Uterus (tissue), 2 donors: ENCODE results near the gene PTS.

ENCODE experiments used
- POLR2A ChIP-seq, 2 donors: fragments of 450-650 bp; IDR thresholded peaks; one replicate each; pipeline ENCODE4 v1.6.1; 2016; ENCODE audit warnings: antibody characterized with exemption in 2 of 2, mild to moderate bottlenecking in 1 of 2, moderate library complexity in 1 of 2
- TF ChIP-seq, protein P1 (sequence below), 4 experiments: fragments of 200-600 bp in 2 of 4; fragments of 450-650 bp in 2 of 4; sonication (generic) in 2 of 4; IDR thresholded peaks; one replicate each; pipeline ENCODE4 v1.5.1; 2016 to 2019; ENCODE audit warnings: antibody characterized with exemption in 4 of 4, mild to moderate bottlenecking in 2 of 4, moderate library complexity in 1 of 4

DNA sequence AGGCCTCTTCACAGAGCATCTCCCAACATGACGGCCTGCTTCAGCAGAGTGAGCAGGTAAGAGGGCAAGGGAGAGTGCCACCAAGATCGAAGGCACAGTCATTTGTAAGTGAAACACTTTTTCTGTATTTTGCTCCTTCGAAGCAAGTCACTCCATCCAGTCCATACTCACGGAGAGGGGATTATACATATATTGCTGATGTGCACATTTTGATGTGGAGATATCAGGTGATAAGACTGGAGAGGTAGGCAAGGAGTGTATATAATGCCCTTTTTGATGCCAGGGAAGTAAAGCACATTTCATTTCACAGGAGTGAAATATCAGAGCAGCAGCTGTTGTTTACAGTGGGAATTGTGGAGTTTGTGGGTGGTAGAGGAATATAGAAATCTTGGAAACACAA lies 11.2 kb downstream of the PTS start:
- TF ChIP-seq POLR2A (IDR thresholded peaks at IDR 0.05), result no peak
- TF ChIP-seq, protein P1, sequence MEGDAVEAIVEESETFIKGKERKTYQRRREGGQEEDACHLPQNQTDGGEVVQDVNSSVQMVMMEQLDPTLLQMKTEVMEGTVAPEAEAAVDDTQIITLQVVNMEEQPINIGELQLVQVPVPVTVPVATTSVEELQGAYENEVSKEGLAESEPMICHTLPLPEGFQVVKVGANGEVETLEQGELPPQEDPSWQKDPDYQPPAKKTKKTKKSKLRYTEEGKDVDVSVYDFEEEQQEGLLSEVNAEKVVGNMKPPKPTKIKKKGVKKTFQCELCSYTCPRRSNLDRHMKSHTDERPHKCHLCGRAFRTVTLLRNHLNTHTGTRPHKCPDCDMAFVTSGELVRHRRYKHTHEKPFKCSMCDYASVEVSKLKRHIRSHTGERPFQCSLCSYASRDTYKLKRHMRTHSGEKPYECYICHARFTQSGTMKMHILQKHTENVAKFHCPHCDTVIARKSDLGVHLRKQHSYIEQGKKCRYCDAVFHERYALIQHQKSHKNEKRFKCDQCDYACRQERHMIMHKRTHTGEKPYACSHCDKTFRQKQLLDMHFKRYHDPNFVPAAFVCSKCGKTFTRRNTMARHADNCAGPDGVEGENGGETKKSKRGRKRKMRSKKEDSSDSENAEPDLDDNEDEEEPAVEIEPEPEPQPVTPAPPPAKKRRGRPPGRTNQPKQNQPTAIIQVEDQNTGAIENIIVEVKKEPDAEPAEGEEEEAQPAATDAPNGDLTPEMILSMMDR (IDR thresholded peaks at IDR 0.05), result no peak
